ENCODE results near the gene RGS12. TPM values are rescaled to one million over a fixed set of nuclear protein-coding genes. Genes with fewer than 3 reads are reported as not detected.

RGS12 gene
- total RNA-seq, 4 donors from 2014 or later = 11.3 to 27.6 (median 14.6) TPM

GRCh38 chr4:3290476-3290875 is 2.3 kb upstream of the RGS12 start:
- DNase-seq (ENCODE audit: low spot score) (no peak), ATAC-seq (ENCODE audit: low FRiP score) (no peak)
- no peak for TF ChIP-seq CTCF (IDR thresholded peaks at IDR 0.05)

GRCh38 chr4:3290889-3291321 is 1.9 kb upstream of the RGS12 start:
- ATAC-seq (ENCODE audit: low FRiP score) = no peak
- DNase-seq (ENCODE audit: low spot score) = no peak
- TF ChIP-seq CTCF (IDR thresholded peaks at IDR 0.05) = no peak

- ATAC-seq (ENCODE audit: low FRiP score) (no peak), DNase-seq (ENCODE audit: low spot score) (no peak)
- TF ChIP-seq CTCF (IDR thresholded peaks at IDR 0.05) = no peak
Measured at GRCh38 chr4:3291411-3291968, 1.3 kb upstream of the RGS12 start.

- ATAC-seq (ENCODE audit: low FRiP score) = peak; percentile 60
- no peak for DNase-seq (ENCODE audit: low spot score)
- no peak for TF ChIP-seq CTCF (IDR thresholded peaks at IDR 0.05)
Measured at GRCh38 chr4:3291969-3292570, 751 bp upstream of the RGS12 start.

- DNase-seq (ENCODE audit: low spot score) = peak; percentile 16
- no peak for TF ChIP-seq CTCF (IDR thresholded peaks at IDR 0.05)
- ATAC-seq (ENCODE audit: low FRiP score) = no peak
Measured at GRCh38 chr4:3293401-3294391, 875 bp downstream of the RGS12 start.

- ATAC-seq (ENCODE audit: low FRiP score) = no peak
- DNase-seq (ENCODE audit: low spot score) = peak; percentile 16
- no peak for TF ChIP-seq CTCF (IDR thresholded peaks at IDR 0.05)
Measured at GRCh38 chr4:3294401-3295241, 1.8 kb downstream of the RGS12 start.
